GM12891 (cell line): Measurements from ENCODE around the gene ABHD2.

ENCODE experiments used
- DNase-seq: peaks from one replicate; pipeline ENCODE4 v3.0.0; 2011; ENCODE audit warnings: low spot score; ENCODE audit not compliant: insufficient read length
- FAIRE-seq: peaks from 2 replicates; lab custom pipeline; 2011; peaks lifted over from hg19 to GRCh38; lab: Jason Lieb, UNC
- PAX5 ChIP-seq: IDR thresholded peaks from 2 replicates; pipeline ENCODE4 v1.6.1; 2011; ENCODE audit warnings: low read length, moderate library complexity, mild to moderate bottlenecking; ENCODE audit not compliant: insufficient read depth, severe bottlenecking
- POLR2A ChIP-seq: IDR thresholded peaks from 2 replicates; pipeline ENCODE4 v1.6.1; 2011; ENCODE audit warnings: low read depth, low read length, control low read depth
- POLR2AphosphoS5 ChIP-seq: IDR thresholded peaks from 2 replicates; pipeline ENCODE4 v1.6.1; 2011; ENCODE audit warnings: low read depth, low read length, control low read depth
- POU2F2 ChIP-seq: IDR thresholded peaks from 2 replicates; pipeline ENCODE4 v1.6.1; 2011; ENCODE audit warnings: low read depth, mild to moderate bottlenecking, control low read depth, low read length, moderate library complexity
- SPI1 ChIP-seq: IDR thresholded peaks from 2 replicates; pipeline ENCODE4 v1.6.1; 2011; ENCODE audit warnings: low read depth, low read length, control low read depth
- TAF1 ChIP-seq: IDR thresholded peaks from 2 replicates; pipeline ENCODE4 v1.6.1; 2011; ENCODE audit warnings: low read depth, low read length, control low read depth

The ABHD2 gene

GRCh38 chr15:89098281-89098680 lies 10.0 kb downstream of the ABHD2 start:
- no peak for FAIRE-seq
- no peak for DNase-seq
- TF ChIP-seq SPI1 (no peak), POLR2AphosphoS5 (no peak), PAX5 (no peak), POLR2A (no peak), POU2F2 (no peak)

GRCh38 chr15:89099968-89100367 lies 11.7 kb downstream of the ABHD2 start:
- no peak for TF ChIP-seq TAF1
- TF ChIP-seq SPI1: no peak
- no peak for TF ChIP-seq PAX5
- DNase-seq: no peak
- no peak for FAIRE-seq

GRCh38 chr15:89101302-89102193 lies 13.3 kb downstream of the ABHD2 start:
- FAIRE-seq (no peak), DNase-seq (no peak)
- no peak for TF ChIP-seq POU2F2
- no peak for TF ChIP-seq POLR2A
- no peak for TF ChIP-seq POLR2AphosphoS5
- no peak for TF ChIP-seq PAX5
- TF ChIP-seq SPI1: no peak
- TF ChIP-seq TAF1: no peak

GRCh38 chr15:89103481-89104171 lies 15.4 kb downstream of the ABHD2 start:
- TF ChIP-seq POLR2AphosphoS5 (no peak), POU2F2 (no peak), TAF1 (no peak), PAX5 (no peak), SPI1 (no peak), POLR2A (no peak)
- no peak for DNase-seq
- FAIRE-seq: no peak

- TF ChIP-seq PAX5 (no peak), POU2F2 (no peak), POLR2AphosphoS5 (no peak), SPI1 (no peak), TAF1 (no peak), POLR2A (no peak)
- FAIRE-seq: no peak
- no peak for DNase-seq
Observed at GRCh38 chr15:89104172-89104564, 15.9 kb downstream of the ABHD2 start.

GRCh38 chr15:89105147-89105546 lies 16.9 kb downstream of the ABHD2 start:
- no peak for TF ChIP-seq TAF1
- FAIRE-seq (no peak), DNase-seq (no peak)

- FAIRE-seq (no peak), DNase-seq (no peak)
- TF ChIP-seq SPI1 (no peak), POU2F2 (no peak), PAX5 (no peak), POLR2A (no peak), POLR2AphosphoS5 (no peak), TAF1 (no peak)
Observed at GRCh38 chr15:89106200-89106599, 17.9 kb downstream of the ABHD2 start.

GRCh38 chr15:89107984-89108383 lies 19.7 kb downstream of the ABHD2 start:
- FAIRE-seq: no peak
- TF ChIP-seq POLR2AphosphoS5: no peak
- no peak for TF ChIP-seq TAF1
- TF ChIP-seq PAX5: no peak
- no peak for TF ChIP-seq POLR2A
- TF ChIP-seq SPI1: no peak
- TF ChIP-seq POU2F2: no peak
- DNase-seq: no peak

GRCh38 chr15:89108835-89109234 lies 20.6 kb downstream of the ABHD2 start:
- FAIRE-seq (no peak), DNase-seq (no peak)
- TF ChIP-seq POU2F2 (no peak), PAX5 (no peak), SPI1 (no peak), POLR2A (no peak), TAF1 (no peak), POLR2AphosphoS5 (no peak)

- FAIRE-seq: no peak
- no peak for DNase-seq
- TF ChIP-seq POLR2A (no peak), SPI1 (no peak), POLR2AphosphoS5 (no peak), TAF1 (no peak), PAX5 (no peak), POU2F2 (no peak)
Observed at GRCh38 chr15:89109238-89109637, 21.0 kb downstream of the ABHD2 start.
